NCI-H2196 treated with DMSO at 0.1 percent for 48 hours (cell line): ENCODE measurements around the gene LINC00237.

Experiments
- DNase-seq: peaks from one replicate; lab custom pipeline; 2025; ENCODE audit not compliant: unreplicated experiment; lab: John Stamatoyannopoulos, UW

The LINC00237 gene

GRCh38 chr20:21099751-21100577 is 6.2 kb downstream of the LINC00237 start:
- DNase-seq: no peak

- no peak for DNase-seq
Measured at GRCh38 chr20:21096321-21097043, 9.7 kb downstream of the LINC00237 start.

GRCh38 chr20:21092806-21093205 is 13.4 kb downstream of the LINC00237 start:
- DNase-seq: no peak

- no peak for DNase-seq
Measured at GRCh38 chr20:21090721-21091120, 15.4 kb downstream of the LINC00237 start.

GRCh38 chr20:21090111-21090618 is 16.0 kb downstream of the LINC00237 start:
- DNase-seq: no peak

GRCh38 chr20:21089391-21089790 is 16.8 kb downstream of the LINC00237 start:
- no peak for DNase-seq

GRCh38 chr20:21087862-21088540 is 18.2 kb downstream of the LINC00237 start:
- no peak for DNase-seq

- DNase-seq: no peak
Measured at GRCh38 chr20:21083825-21084325, 22.3 kb downstream of the LINC00237 start.

- DNase-seq: no peak
Measured at GRCh38 chr20:21082584-21082983, 23.6 kb downstream of the LINC00237 start.

- no peak for DNase-seq
Measured at GRCh38 chr20:21077809-21078345, 28.3 kb downstream of the LINC00237 start.

- DNase-seq: no peak
Measured at GRCh38 chr20:21076073-21076472, 30.1 kb downstream of the LINC00237 start.

- DNase-seq: no peak
Measured at GRCh38 chr20:21075471-21075870, 30.7 kb downstream of the LINC00237 start.

GRCh38 chr20:21074605-21075336 is 31.4 kb downstream of the LINC00237 start:
- DNase-seq: no peak

- DNase-seq: no peak
Measured at GRCh38 chr20:21067255-21067654, 38.9 kb downstream of the LINC00237 start.

GRCh38 chr20:21064924-21065323 is 41.2 kb downstream of the LINC00237 start:
- no peak for DNase-seq

GRCh38 chr20:21063276-21063675 is 42.9 kb downstream of the LINC00237 start:
- DNase-seq: no peak

GRCh38 chr20:21053002-21053762 is 53.0 kb downstream of the LINC00237 start:
- no peak for DNase-seq

- DNase-seq: no peak
Measured at GRCh38 chr20:21052686-21053001, 53.5 kb downstream of the LINC00237 start.

- no peak for DNase-seq
Measured at GRCh38 chr20:21052241-21052640, 53.9 kb downstream of the LINC00237 start.

GRCh38 chr20:21050710-21051109 is 55.4 kb downstream of the LINC00237 start:
- DNase-seq: no peak
